Chondrocyte (in vitro differentiated cells): ENCODE results near the gene POU2F1. TPM values are rescaled to one million over a fixed set of nuclear protein-coding genes. Genes with fewer than 3 reads are reported as not detected.

ENCODE experiments used
- DNase-seq: peaks from one replicate; pipeline ENCODE4 v3.0.0; 2021; ENCODE audit warnings: mixed read lengths, low spot score
- H3K27ac Mint-ChIP-seq: one replicate; pipeline ENCODE4 v1.8.0; 2021; ENCODE audit warnings: mild to moderate bottlenecking, moderate library complexity, mixed read lengths; ENCODE audit not compliant: unreplicated experiment
- H3K27me3 Mint-ChIP-seq: 2 replicates; pipeline ENCODE4 v1.8.0; 2021; ENCODE audit warnings: low read depth, mixed read lengths
- H3K36me3 Mint-ChIP-seq: 2 replicates; pipeline ENCODE4 v1.8.0; 2021; ENCODE audit warnings: low read depth, mixed read lengths
- H3K4me1 Mint-ChIP-seq: 2 replicates; pipeline ENCODE4 v1.8.0; 2021; ENCODE audit warnings: low read depth, mild to moderate bottlenecking, mixed read lengths
- H3K4me3 Mint-ChIP-seq: one replicate; pipeline ENCODE4 v1.8.0; 2021; ENCODE audit warnings: mild to moderate bottlenecking, moderate library complexity, mixed read lengths; ENCODE audit not compliant: unreplicated experiment
- H3K9me3 Mint-ChIP-seq: 2 replicates; pipeline ENCODE4 v1.8.0; 2021; ENCODE audit warnings: low read depth, mixed read lengths
- total RNA-seq: library from RNA; stranded (reverse); gene quantifications from 3 replicates; pipeline ENCODE4 v1.2.1, GENCODE V29; 2021
- TF ChIP-seq, protein P1 (sequence below): fragments of 200-600 bp; sonication (generic); IDR thresholded peaks from 2 replicates; pipeline ENCODE4 v1.5.0; 2021; ENCODE audit warnings: antibody characterized with exemption, mild to moderate bottlenecking, moderate library complexity

Gene POU2F1
- total RNA-seq, 1 donor from 2014 or later: 13.2 TPM

DNA sequence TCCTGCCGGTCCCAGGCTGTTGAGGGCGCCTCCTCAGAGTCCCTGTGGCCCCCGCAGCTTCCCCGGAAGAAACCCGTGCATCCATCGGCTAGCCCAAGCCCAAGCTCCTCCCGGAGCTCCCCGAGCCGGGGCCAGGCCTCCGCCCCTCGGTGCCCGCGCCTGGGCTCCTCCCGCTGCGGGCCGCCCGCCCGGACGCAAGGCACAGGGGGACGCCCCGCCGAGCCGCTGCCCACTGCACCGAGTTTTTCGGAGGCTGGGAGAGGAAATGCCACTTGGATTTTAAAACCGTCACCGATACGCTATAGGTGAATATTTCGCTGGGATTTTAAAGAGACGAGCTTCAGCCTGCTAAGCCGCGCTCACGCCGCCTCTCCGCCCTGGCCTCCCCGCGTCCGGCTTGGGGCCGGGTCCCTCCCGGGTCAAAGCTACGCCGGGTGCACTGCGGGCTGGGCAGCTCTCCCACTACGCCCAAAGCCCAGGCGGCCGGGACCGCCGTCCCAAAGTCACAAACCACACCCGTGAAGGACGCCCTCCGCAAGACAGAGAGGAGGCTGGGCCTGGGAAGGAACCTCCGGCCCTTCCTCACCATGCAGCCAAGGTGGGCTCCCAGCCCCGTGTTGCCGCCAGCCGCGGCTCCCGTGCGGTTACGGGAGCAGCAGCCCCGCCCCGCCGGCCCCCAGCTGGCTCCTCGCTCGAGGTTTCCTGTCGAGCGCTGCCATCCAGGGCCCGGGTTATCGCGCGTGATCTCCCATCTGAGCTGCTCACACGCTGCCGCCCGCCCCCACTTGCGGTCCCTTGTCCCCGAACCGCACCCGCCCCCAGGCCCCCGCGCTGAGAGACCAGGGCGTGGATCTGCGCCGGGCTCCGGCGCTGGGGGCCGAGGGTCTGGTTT is 234.5 kb downstream of the POU2F1 start:
- no peaks in the 10 kb centered on the region for H3K36me3 Mint-ChIP-seq
- H3K4me3 Mint-ChIP-seq: peak overlapping the region; percentile 72
- no peak for DNase-seq
- H3K4me1 Mint-ChIP-seq: peaks cover 8% of the 10 kb centered on the region
- H3K9me3 Mint-ChIP-seq: no peaks in the 10 kb centered on the region
- TF ChIP-seq, protein P1, sequence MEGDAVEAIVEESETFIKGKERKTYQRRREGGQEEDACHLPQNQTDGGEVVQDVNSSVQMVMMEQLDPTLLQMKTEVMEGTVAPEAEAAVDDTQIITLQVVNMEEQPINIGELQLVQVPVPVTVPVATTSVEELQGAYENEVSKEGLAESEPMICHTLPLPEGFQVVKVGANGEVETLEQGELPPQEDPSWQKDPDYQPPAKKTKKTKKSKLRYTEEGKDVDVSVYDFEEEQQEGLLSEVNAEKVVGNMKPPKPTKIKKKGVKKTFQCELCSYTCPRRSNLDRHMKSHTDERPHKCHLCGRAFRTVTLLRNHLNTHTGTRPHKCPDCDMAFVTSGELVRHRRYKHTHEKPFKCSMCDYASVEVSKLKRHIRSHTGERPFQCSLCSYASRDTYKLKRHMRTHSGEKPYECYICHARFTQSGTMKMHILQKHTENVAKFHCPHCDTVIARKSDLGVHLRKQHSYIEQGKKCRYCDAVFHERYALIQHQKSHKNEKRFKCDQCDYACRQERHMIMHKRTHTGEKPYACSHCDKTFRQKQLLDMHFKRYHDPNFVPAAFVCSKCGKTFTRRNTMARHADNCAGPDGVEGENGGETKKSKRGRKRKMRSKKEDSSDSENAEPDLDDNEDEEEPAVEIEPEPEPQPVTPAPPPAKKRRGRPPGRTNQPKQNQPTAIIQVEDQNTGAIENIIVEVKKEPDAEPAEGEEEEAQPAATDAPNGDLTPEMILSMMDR: no peak
- H3K27me3 Mint-ChIP-seq: peaks cover 2% of the 10 kb centered on the region
- no peak overlapping the region for H3K27ac Mint-ChIP-seq

DNA sequence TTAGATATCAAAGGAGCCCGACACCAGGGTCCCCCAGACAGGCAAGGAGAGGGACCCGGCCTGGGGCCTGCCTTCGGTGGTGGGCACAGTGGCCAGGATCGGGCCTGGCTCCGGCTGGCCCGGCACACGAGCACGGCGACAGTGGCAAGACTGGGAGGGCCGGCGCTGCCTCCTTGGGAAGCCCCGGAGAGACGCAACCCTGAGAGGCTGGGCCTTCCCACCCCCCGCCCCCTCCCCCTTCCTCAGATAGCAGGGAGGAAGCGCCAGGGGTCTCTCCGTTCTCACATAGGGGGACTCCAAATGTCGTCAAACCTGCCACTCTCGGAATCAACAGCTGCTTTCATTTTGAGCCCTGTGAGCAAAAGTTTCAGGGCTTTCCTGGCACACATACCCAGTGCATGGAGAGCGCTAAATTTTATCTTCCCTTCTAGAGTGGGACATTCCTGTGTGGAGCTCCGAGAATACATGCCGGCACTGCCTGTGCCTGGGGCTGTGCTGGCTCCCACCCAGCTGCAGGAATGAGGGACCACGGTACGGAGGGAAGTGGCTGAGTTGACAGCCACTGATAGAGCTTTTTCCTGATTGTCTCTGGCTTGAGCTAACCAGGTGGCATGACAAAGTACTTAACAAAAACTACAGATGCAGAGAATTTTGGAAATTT is 235.2 kb downstream of the POU2F1 start:
- Mint-ChIP-seq H3K27ac (peak overlapping the region; percentile 71), H3K36me3 (no peaks in the 10 kb centered on the region), H3K4me1 (peaks cover 8% of the 10 kb centered on the region), H3K27me3 (peaks cover under 1% of the 10 kb centered on the region), H3K9me3 (no peaks in the 10 kb centered on the region), H3K4me3 (peak overlapping the region; percentile 72)
- TF ChIP-seq, protein P1: no peak
- DNase-seq: no peak

DNA sequence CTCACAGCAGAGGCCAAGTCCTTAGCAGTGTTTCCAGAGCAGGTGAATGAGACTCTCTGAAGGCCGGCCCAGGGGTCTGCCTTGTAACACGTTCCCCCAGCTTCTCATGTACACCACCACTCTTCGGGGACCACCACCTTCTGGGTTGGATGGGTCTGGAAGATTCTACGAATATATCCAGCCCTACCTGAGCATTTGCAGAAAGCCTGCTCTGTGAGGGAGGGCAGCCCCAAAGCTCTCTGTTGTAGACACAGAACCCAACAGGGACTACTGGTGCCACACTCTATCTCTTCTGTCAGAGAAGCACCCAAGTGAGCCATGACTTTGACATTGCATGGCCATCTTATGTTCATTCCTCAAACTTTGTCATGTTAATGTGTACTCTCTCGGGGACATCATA is 235.8 kb downstream of the POU2F1 start:
- Mint-ChIP-seq H3K4me1 (peaks cover 8% of the 10 kb centered on the region), H3K36me3 (no peaks in the 10 kb centered on the region), H3K9me3 (no peaks in the 10 kb centered on the region), H3K27ac (no peak overlapping the region), H3K27me3 (no peaks in the 10 kb centered on the region), H3K4me3 (no peak overlapping the region)
- no peak for DNase-seq
- TF ChIP-seq, protein P1: no peak

DNA sequence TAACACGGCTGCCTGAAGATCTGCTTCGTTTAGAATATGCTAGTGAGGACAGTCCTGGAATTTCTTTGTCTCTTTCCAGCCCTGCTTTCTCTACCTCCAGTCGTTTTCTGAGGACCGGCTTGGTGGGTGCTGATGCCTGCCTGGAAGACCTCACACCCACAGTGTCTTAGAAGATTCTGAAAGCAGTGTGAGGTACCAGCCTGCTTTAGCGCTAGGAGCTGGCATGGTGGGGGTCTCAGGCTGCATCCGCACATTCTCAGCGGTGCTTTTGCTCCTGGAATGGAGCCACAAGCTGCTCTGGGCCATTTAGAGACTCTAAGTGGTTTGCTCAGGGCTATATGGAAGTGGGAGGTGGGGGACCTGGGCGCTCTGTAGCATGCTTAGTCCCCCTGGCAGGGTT is 236.2 kb downstream of the POU2F1 start:
- Mint-ChIP-seq H3K36me3 (no peaks in the 10 kb centered on the region), H3K27ac (no peak overlapping the region), H3K4me3 (no peak overlapping the region), H3K9me3 (no peaks in the 10 kb centered on the region), H3K27me3 (no peaks in the 10 kb centered on the region), H3K4me1 (peaks cover 8% of the 10 kb centered on the region)
- TF ChIP-seq, protein P1: no peak
- no peak for DNase-seq

DNA sequence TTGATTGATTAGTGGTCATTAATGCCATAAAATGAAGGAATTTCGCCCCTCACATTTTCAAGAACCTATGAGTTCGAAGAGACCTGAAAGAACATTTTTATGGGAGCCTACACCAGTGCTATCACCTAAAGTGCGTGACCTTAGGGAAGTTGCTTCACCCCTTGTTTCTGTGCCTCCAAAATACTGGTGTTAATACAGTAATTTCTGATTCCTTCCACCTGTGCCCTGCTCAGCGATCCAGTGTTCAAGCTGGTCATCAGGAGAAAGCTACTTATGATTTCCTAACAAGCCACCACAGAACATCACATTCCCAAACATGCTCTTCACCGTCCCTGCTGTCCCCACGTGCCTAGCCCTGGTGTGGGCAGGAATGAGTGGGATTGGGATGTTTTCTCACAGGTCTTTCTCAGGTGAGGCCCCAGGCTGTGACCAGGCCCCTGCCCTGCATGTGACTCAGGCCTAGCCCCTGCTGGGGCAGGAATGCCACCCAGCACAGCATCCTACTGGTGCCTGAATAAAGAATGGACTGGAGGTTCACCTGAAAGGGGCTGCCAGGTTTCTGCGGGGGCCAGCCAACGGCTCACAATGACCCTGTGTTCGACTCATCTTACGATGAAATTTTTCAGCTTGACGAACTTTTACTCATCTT is 237.4 kb downstream of the POU2F1 start:
- no peak overlapping the region for H3K4me3 Mint-ChIP-seq
- DNase-seq: no peak
- peaks cover 8% of the 10 kb centered on the region for H3K4me1 Mint-ChIP-seq
- H3K27me3 Mint-ChIP-seq: peaks cover 3% of the 10 kb centered on the region
- H3K27ac Mint-ChIP-seq: no peak overlapping the region
- H3K9me3 Mint-ChIP-seq: no peaks in the 10 kb centered on the region
- no peaks in the 10 kb centered on the region for H3K36me3 Mint-ChIP-seq
- TF ChIP-seq, protein P1: no peak
